HepG2 (cell line): ENCODE data around the gene LRIT2. TPM values are rescaled to one million over a fixed set of nuclear protein-coding genes. Genes with fewer than 3 reads are reported as not detected.

ENCODE experiments used
- ATAC-seq: fragments of 200-7000 bp; cut with Tn5 transposase; 3 replicates; pipeline ENCODE4 v1.9.1; 2020; ENCODE audit warnings: mild to moderate bottlenecking, moderate library complexity
- BruUV-seq: library from RNA; stranded (reverse); fragments of 400-500 nt; replicated peaks from 2 replicates; lab custom pipeline; 2021; lab: Mats Ljungman, UMichigan
- CTCF ChIA-PET: fragments of 300-600 bp; formaldehyde crosslinking; extraction: SDS; loops from one replicate; lab custom pipeline; 2021; ENCODE audit warnings: low total read pairs, inconsistent platforms, low intra/inter-chr PET ratio; lab: Yijun Ruan, JAX
- POLR2A ChIA-PET: fragments of 350-600 bp; sonication (Branson Sonifier 250); formaldehyde crosslinking; loops from one replicate; lab custom pipeline; 2020; ENCODE audit warnings: antibody characterized with exemption, inconsistent platforms; lab: Yijun Ruan, JAX
- DNase-seq: peaks from one replicate; pipeline ENCODE4 v3.0.0-alpha.2; 2015; ENCODE audit warnings: low spot score
- FAIRE-seq: peaks from 3 replicates; lab custom pipeline; 2011; peaks lifted over from hg19 to GRCh38; lab: Jason Lieb, UNC
- H2AFZ ChIP-seq: one replicate; pipeline ENCODE4 v1.6.1; 2011; ENCODE audit warnings: low read length, inconsistent platforms
- H3K27ac ChIP-seq: fragments of 300-600 bp; 3 replicates; pipeline ENCODE4 v1.8.0; 2011; ENCODE audit warnings: mixed run types, mild to moderate bottlenecking, mixed read lengths, low read length, inconsistent platforms; ENCODE audit not compliant: insufficient read depth; ENCODE audit errors: extremely low read length
- H3K27me3 ChIP-seq, 2 experiments: fragments of 200-600 bp in 1 of 2; 2 replicates in 1 of 2; 3 replicates in 1 of 2; pipeline versions ENCODE4 v1.6.0 to v1.8.0; 2011; ENCODE audit warnings: low read length in 2 of 2, mild to moderate bottlenecking in 2 of 2, moderate library complexity in 2 of 2, inconsistent platforms in 1 of 2; ENCODE audit not compliant: insufficient read depth in 2 of 2, control insufficient read depth in 1 of 2
- H3K36me3 ChIP-seq, 2 experiments: fragments of 200-600 bp in 1 of 2; replicated peaks in 1 of 2; 2 replicates in 1 of 2; 3 replicates in 1 of 2; pipeline versions ENCODE4 v1.5.1 to v1.8.0; 2011; ENCODE audit warnings: low read length in 2 of 2, inconsistent platforms in 1 of 2; ENCODE audit not compliant: insufficient read depth in 2 of 2, control insufficient read depth in 1 of 2
- H3K4me1 ChIP-seq: 2 replicates; pipeline ENCODE4 v1.5.1; 2012; ENCODE audit warnings: low read length, inconsistent platforms; ENCODE audit not compliant: insufficient read depth
- H3K4me2 ChIP-seq: 2 replicates; pipeline ENCODE4 v1.6.0; 2011; ENCODE audit warnings: low read depth, low read length, inconsistent platforms
- H3K4me3 ChIP-seq, 3 experiments: fragments of 200-600 bp in 1 of 3; sonication (generic), shearing (Covaris generic) in 1 of 3; replicated peaks in 1 of 3; 2 replicates each; pipeline ENCODE4 v1.5.1; 2011 to 2016; ENCODE audit warnings: low read length in 3 of 3, inconsistent platforms in 2 of 3, low read depth in 2 of 3, mild to moderate bottlenecking in 2 of 3, control low read depth in 1 of 3, mixed read lengths in 1 of 3; ENCODE audit not compliant: insufficient read depth in 1 of 3
- H3K79me2 ChIP-seq: one replicate; pipeline ENCODE4 v1.6.1; 2011; ENCODE audit warnings: low read length, inconsistent platforms; ENCODE audit not compliant: insufficient read depth
- H3K9ac ChIP-seq: 2 replicates; pipeline ENCODE4 v1.6.0; 2011; ENCODE audit warnings: mild to moderate bottlenecking, low read depth, low read length, inconsistent platforms; ENCODE audit not compliant: insufficient read depth
- H3K9me3 ChIP-seq: 2 replicates; pipeline ENCODE4 v1.5.1; 2012; ENCODE audit warnings: mild to moderate bottlenecking, low read length
- H4K20me1 ChIP-seq: 2 replicates; pipeline ENCODE4 v1.6.0; 2011; ENCODE audit warnings: inconsistent platforms, mild to moderate bottlenecking, low read length, moderate library complexity; ENCODE audit not compliant: insufficient read depth
- CEBPZ ChIP-seq: IDR thresholded peaks from 2 replicates; pipeline ENCODE4 v1.6.1; 2012; ENCODE audit warnings: low read length, improper control_type of control experiment
- GTF3A ChIP-seq: sonication (generic); formaldehyde crosslinking; conservative IDR thresholded peaks from 2 replicates; pipeline ENCODE4 v1.4.0; 2020; ENCODE audit warnings: mild to moderate bottlenecking, missing genetic modification reagents
- NFIC ChIP-seq: IDR thresholded peaks from 2 replicates; pipeline ENCODE4 v1.6.1; 2012; ENCODE audit warnings: mild to moderate bottlenecking, low read length, inconsistent platforms
- THYN1 ChIP-seq: sonication (generic); formaldehyde crosslinking; IDR thresholded peaks from 2 replicates; pipeline ENCODE4 v1.8.1; 2023; ENCODE audit warnings: low read depth, mild to moderate bottlenecking, moderate library complexity, missing genetic modification reagents, borderline replicate concordance
- ZNF17 ChIP-seq: sonication (generic); formaldehyde crosslinking; IDR thresholded peaks from 2 replicates; pipeline ENCODE4 v1.5.0; 2020; ENCODE audit warnings: mild to moderate bottlenecking, missing genetic modification reagents
- ZNF639 ChIP-seq: conservative IDR thresholded peaks from 2 replicates; pipeline ENCODE4 v1.6.1; 2018; ENCODE audit warnings: missing genetic modification reagents
- WGBS: methylation state at CpG from one replicate; pipeline ENCODE4 v1.1.6; 2017; ENCODE audit warnings: low lambda C conversion rate; 5-methylcytosine and 5-hydroxymethylcytosine counted together
- in situ Hi-C: cut with HindIII; loops from 2 replicates; pipeline ENCODE4 v1.10.0; 2017; ENCODE audit warnings: low pct_unique_long_range_greater_than_20kb; ENCODE audit not compliant: extremely low pct_ligation_motif_present
- intact Hi-C: fragments of 100-400 bp; cut with micrococcal nuclease; formaldehyde crosslinking; loops from one replicate; pipeline ENCODE4 v1.10.0; 2022; ENCODE audit not compliant: unreplicated experiment
- polyA plus RNA-seq, 8 experiments: library from polyadenylated mRNA; depleted of rRNA in 3 of 8; stranded (reverse) in 7 of 8; unstranded in 1 of 8; fragments of >200 nt; fragmentation: Illumina TruSeq in 4 of 8; extraction: Trizol in 4 of 8; gene quantifications; 2 replicates each; pipeline versions ENCODE4 v1.2.1 to v1.2.3, GENCODE V29; 2011 to 2016; ENCODE audit warnings: low read depth in 4 of 8, missing spikeins in 1 of 8, mixed read lengths in 1 of 8; ENCODE audit not compliant: insufficient read depth in 1 of 8
- total RNA-seq, 5 experiments: library from RNA; depleted of rRNA; stranded (reverse); fragments of >200 nt; fragmentation: Illumina TruSeq; extraction: Trizol; gene quantifications; 2 replicates each; pipeline ENCODE4 v1.2.3, GENCODE V29; 2016; ENCODE audit warnings: low read depth in 1 of 5
- TF ChIP-seq, protein P1 (sequence below): sonication (generic); formaldehyde crosslinking; IDR thresholded peaks from 2 replicates; pipeline ENCODE4 v1.8.1; 2023; ENCODE audit warnings: mild to moderate bottlenecking, missing genetic modification reagents, borderline replicate concordance

LRIT2 gene
- total and polyA plus RNA-seq, 2 of the 13 experiments (the other 11 are each of a cell fraction or from before 2014, with no cell fraction given): not detected

DNA sequence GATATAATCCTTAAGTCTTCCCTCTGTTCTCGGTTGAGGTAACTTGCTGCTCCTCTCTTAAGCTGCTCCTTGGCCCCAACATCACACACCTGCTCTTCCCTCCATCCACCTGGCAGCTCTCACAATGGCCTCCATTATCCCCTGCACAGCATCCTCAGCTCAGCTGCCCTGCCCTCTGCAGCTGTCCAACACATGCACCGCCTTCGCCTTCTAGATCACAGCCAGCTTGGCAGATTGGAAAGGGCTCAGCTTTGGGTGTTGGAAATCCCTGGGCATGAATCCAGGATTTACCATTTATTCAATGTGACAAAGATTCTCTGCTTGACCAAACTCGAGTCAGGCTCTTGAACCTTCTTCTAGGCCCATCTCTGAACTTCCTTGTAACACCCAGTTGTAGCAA is 40.1 kb upstream of the LRIT2 start:
- intact Hi-C loops: loop anchor here (2.0 kb wide), 1 partner anchor 109 kb away; no protein-coding TSS in a partner anchor
- Histone ChIP-seq H3K4me3 (no peak overlapping the region), H3K9ac (no peak overlapping the region), H3K4me1 (peaks cover 9% of the 10 kb centered on the region; the same call in 1 of the 2 replicates), H2AFZ (no peak overlapping the region), H3K79me2 (no peaks in the 10 kb centered on the region)
- in situ Hi-C loops: loop anchor here (5.0 to 10.0 kb wide), 2 partner anchors 99 to 277 kb away; no protein-coding TSS in a partner anchor
- DNase-seq (no peak), FAIRE-seq (no peak), ATAC-seq (peak; percentile 14; the same call in 2 of the 3 replicates)
- no TSS peak for BruUV-seq
- TF ChIP-seq NFIC: no peak
- no peak for TF ChIP-seq CEBPZ
- TF ChIP-seq, protein P1, sequence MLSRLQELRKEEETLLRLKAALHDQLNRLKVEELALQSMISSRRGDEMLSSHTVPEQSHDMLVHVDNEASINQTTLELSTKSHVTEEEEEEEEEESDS (CRISPR knock-in tag): no peak
- no peak for TF ChIP-seq GTF3A
- no peak for TF ChIP-seq ZNF639
- TF ChIP-seq THYN1 (CRISPR knock-in tag): no peak
- TF ChIP-seq ZNF17: no peak
- TF ChIP-seq, all 625 proteins: peak for 0
- peaks cover 3 to 24% of the 10 kb centered on the region in 2 experiments; a peak in 3 of 5 replicates for H3K27me3 ChIP-seq
- H3K4me2 ChIP-seq: no peak overlapping the region
- H3K36me3 ChIP-seq: no peaks in the 10 kb centered on the region
- 15% methylated on average over 4 of the region's 4 CpGs for WGBS
- ChIA-PET POLR2A (no interaction called here), CTCF (interaction anchor here (1.5 to 1.7 kb wide), 2 partner anchors 272 to 348 kb away, joined by 4 to 10 read pairs; no protein-coding TSS in a partner anchor)
- H4K20me1 ChIP-seq: no peaks in the 10 kb centered on the region
- H3K9me3 ChIP-seq: no peaks in the 10 kb centered on the region
- H3K27ac ChIP-seq: no peak overlapping the region
